Testis (tissue), 2 donors: ENCODE data around the gene GLT1D1.

Source experiments
- CTCF ChIP-seq, 3 experiments: fragments of 450-650 bp in 2 of 3; fragments of 200-600 bp in 1 of 3; sonication (generic) in 1 of 3; IDR thresholded peaks; one replicate each; pipeline ENCODE4 v1.5.1; 2016 to 2019; ENCODE audit warnings: antibody characterized with exemption in 3 of 3, mild to moderate bottlenecking in 2 of 3, moderate library complexity in 1 of 3
- POLR2A ChIP-seq: fragments of 450-650 bp; IDR thresholded peaks from one replicate; pipeline ENCODE4 v1.6.1; 2017; ENCODE audit warnings: antibody characterized with exemption, mild to moderate bottlenecking, moderate library complexity

GRCh38 chr12:128848371-128848770 lies 4.9 kb upstream of the GLT1D1 start:
- TF ChIP-seq POLR2A (no peak), CTCF (IDR thresholded peaks at IDR 0.05) (no peak)
